Measurements from ENCODE around the gene EMC10.

The EMC10 gene

GRCh38 chr19:50496189-50497021, 20.1 kb downstream of the EMC10 start:
- DNase-seq (ENCODE audit: low spot score) = no peak

- DNase-seq (ENCODE audit: low spot score) = no peak
Observed at GRCh38 chr19:50497022-50497405, 20.7 kb downstream of the EMC10 start.

- no peak for DNase-seq (ENCODE audit: low spot score)
Observed at GRCh38 chr19:50498219-50499056, 22.1 kb downstream of the EMC10 start.

GRCh38 chr19:50500060-50500752, 23.9 kb downstream of the EMC10 start:
- DNase-seq (ENCODE audit: low spot score) = no peak

GRCh38 chr19:50500753-50501151, 24.4 kb downstream of the EMC10 start:
- no peak for DNase-seq (ENCODE audit: low spot score)

GRCh38 chr19:50501186-50501567, 24.9 kb downstream of the EMC10 start:
- DNase-seq (ENCODE audit: low spot score) = no peak

GRCh38 chr19:50501568-50502475, 25.5 kb downstream of the EMC10 start:
- no peak for DNase-seq (ENCODE audit: low spot score)

- DNase-seq (ENCODE audit: low spot score) = no peak
Observed at GRCh38 chr19:50505856-50506611, 29.7 kb downstream of the EMC10 start.

- no peak for DNase-seq (ENCODE audit: low spot score)
Observed at GRCh38 chr19:50506700-50507099, 30.4 kb downstream of the EMC10 start.

- no peak for DNase-seq (ENCODE audit: low spot score)
Observed at GRCh38 chr19:50507376-50507775, 31.1 kb downstream of the EMC10 start.

GRCh38 chr19:50508843-50509190, 32.5 kb downstream of the EMC10 start:
- DNase-seq (ENCODE audit: low spot score) = no peak

GRCh38 chr19:50509366-50509765, 33.1 kb downstream of the EMC10 start:
- DNase-seq (ENCODE audit: low spot score) = no peak

GRCh38 chr19:50510121-50510670, 33.9 kb downstream of the EMC10 start:
- DNase-seq (ENCODE audit: low spot score) = no peak

GRCh38 chr19:50510700-50511068, 34.4 kb downstream of the EMC10 start:
- DNase-seq (ENCODE audit: low spot score) = no peak

GRCh38 chr19:50511069-50511822, 34.9 kb downstream of the EMC10 start, which contains the start of gene JOSD2:
Gene JOSD2 (minus strand): TSS chr19:50511191. CDS start chr19:50510431, 760 bp downstream.
- peak; percentile 96 for DNase-seq (ENCODE audit: low spot score)

GRCh38 chr19:50512112-50512998, 36.0 kb downstream of the EMC10 start:
- no peak for DNase-seq (ENCODE audit: low spot score)

GRCh38 chr19:50512999-50513745, 36.9 kb downstream of the EMC10 start:
- no peak for DNase-seq (ENCODE audit: low spot score)

GRCh38 chr19:50513746-50514345, 37.5 kb downstream of the EMC10 start, which contains the start of gene ASPDH:
Gene ASPDH (minus strand): TSS chr19:50513913. CDS start chr19:50513823, 90 bp downstream.
- DNase-seq (ENCODE audit: low spot score) = no peak

Measured in germinal center (tissue), 1 donor.